HEK293T (cell line): ENCODE results near the gene ARFIP2.

Experiments
- CTCF ChIA-PET: fragments of 350-600 bp; formaldehyde crosslinking; extraction: SDS; loops from one replicate; lab custom pipeline; 2021; ENCODE audit warnings: antibody characterized with exemption, inconsistent platforms; lab: Yijun Ruan, JAX
- POLR2A ChIA-PET: fragments of 350-600 bp; formaldehyde crosslinking; extraction: SDS; loops from one replicate; lab custom pipeline; 2020; ENCODE audit warnings: antibody characterized with exemption, inconsistent platforms; lab: Yijun Ruan, JAX
- DNase-seq: peaks from one replicate; pipeline ENCODE4 v3.0.0; 2012; ENCODE audit warnings: mixed read lengths; ENCODE audit errors: extremely low spot score
- ARNT ChIP-seq: fragments of 450-650 bp; IDR thresholded peaks from 2 replicates; pipeline ENCODE4 v1.6.1; 2017; ENCODE audit warnings: mild to moderate bottlenecking
- BHLHE40 ChIP-seq: fragments of 450-650 bp; IDR thresholded peaks from 2 replicates; pipeline ENCODE4 v1.6.1; 2016; ENCODE audit warnings: mild to moderate bottlenecking, moderate library complexity, borderline replicate concordance
- CTBP1 ChIP-seq: fragments of 450-650 bp; IDR thresholded peaks from 2 replicates; pipeline ENCODE4 v1.6.1; 2016; ENCODE audit warnings: borderline replicate concordance
- ELF4 ChIP-seq: fragments of 450-650 bp; IDR thresholded peaks from 2 replicates; pipeline ENCODE4 v1.6.1; 2017; ENCODE audit warnings: antibody characterized with exemption
- FOXA1 ChIP-seq: fragments of 450-650 bp; IDR thresholded peaks from 2 replicates; pipeline ENCODE4 v1.6.1; 2016; ENCODE audit warnings: mild to moderate bottlenecking
- FOXK2 ChIP-seq: fragments of 450-650 bp; IDR thresholded peaks from 2 replicates; pipeline ENCODE4 v1.6.1; 2016; ENCODE audit warnings: mild to moderate bottlenecking
- FOXM1 ChIP-seq: fragments of 450-650 bp; IDR thresholded peaks from 2 replicates; pipeline ENCODE4 v1.6.1; 2017; ENCODE audit warnings: mild to moderate bottlenecking, borderline replicate concordance
- HDGF ChIP-seq: fragments of 450-650 bp; IDR thresholded peaks from 2 replicates; pipeline ENCODE4 v1.6.1; 2017; ENCODE audit warnings: antibody characterized with exemption, borderline replicate concordance
- L3MBTL2 ChIP-seq: fragments of 450-650 bp; conservative IDR thresholded peaks from 2 replicates; pipeline ENCODE4 v1.6.1; 2016; ENCODE audit warnings: mild to moderate bottlenecking
- LEF1 ChIP-seq: fragments of 450-650 bp; IDR thresholded peaks from 2 replicates; pipeline ENCODE4 v1.6.1; 2017; ENCODE audit warnings: mild to moderate bottlenecking, borderline replicate concordance
- NFRKB ChIP-seq: fragments of 450-650 bp; IDR thresholded peaks from 2 replicates; pipeline ENCODE4 v1.6.1; 2016; ENCODE audit warnings: mild to moderate bottlenecking, moderate library complexity
- SP1 ChIP-seq: fragments of 450-650 bp; IDR thresholded peaks from 2 replicates; pipeline ENCODE4 v1.6.1; 2017
- SUZ12 ChIP-seq: fragments of 450-650 bp; IDR thresholded peaks from 2 replicates; pipeline ENCODE4 v1.6.1; 2016; ENCODE audit warnings: mild to moderate bottlenecking
- TARDBP ChIP-seq: fragments of 450-650 bp; IDR thresholded peaks from 2 replicates; pipeline ENCODE4 v1.6.1; 2016
- ZNF384 ChIP-seq: fragments of 450-650 bp; IDR thresholded peaks from 2 replicates; pipeline ENCODE4 v1.6.1; 2016
- TF ChIP-seq, protein P1 (sequence below): fragments of 450-650 bp; IDR thresholded peaks from 2 replicates; pipeline ENCODE4 v1.6.1; 2016

ARFIP2 gene

DNA sequence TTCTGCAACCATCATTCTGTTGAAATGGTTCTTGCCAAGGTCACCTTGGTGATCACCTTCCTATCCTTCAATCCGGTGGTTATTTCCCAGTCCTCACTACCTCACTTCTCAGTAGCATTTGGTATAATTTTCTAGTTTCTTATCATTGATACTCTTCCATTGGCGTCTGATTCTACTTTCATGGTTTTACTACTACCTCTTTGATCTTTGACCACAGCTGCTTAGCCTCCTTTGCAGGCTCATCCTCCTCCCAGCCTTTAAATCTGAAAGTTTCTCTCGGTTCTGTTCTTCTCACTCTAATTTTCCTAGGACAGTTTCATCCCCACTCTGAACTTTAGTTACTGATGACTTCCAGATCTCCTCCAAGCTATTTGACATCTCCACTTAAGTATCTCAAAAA, 5.1 kb upstream of the ARFIP2 start:
- ChIA-PET CTCF (no interaction called here), POLR2A (no interaction called here)
- DNase-seq: no peak
- no peak for TF ChIP-seq BHLHE40
- TF ChIP-seq FOXA1: no peak
- no peak for TF ChIP-seq CTBP1
- no peak for TF ChIP-seq FOXK2
- TF ChIP-seq, protein P1, sequence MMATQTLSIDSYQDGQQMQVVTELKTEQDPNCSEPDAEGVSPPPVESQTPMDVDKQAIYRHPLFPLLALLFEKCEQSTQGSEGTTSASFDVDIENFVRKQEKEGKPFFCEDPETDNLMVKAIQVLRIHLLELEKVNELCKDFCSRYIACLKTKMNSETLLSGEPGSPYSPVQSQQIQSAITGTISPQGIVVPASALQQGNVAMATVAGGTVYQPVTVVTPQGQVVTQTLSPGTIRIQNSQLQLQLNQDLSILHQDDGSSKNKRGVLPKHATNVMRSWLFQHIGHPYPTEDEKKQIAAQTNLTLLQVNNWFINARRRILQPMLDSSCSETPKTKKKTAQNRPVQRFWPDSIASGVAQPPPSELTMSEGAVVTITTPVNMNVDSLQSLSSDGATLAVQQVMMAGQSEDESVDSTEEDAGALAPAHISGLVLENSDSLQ: no peak
- no peak for TF ChIP-seq ZNF384
- TF ChIP-seq SP1: no peak
- no peak for TF ChIP-seq HDGF
- TF ChIP-seq NFRKB: no peak

DNA sequence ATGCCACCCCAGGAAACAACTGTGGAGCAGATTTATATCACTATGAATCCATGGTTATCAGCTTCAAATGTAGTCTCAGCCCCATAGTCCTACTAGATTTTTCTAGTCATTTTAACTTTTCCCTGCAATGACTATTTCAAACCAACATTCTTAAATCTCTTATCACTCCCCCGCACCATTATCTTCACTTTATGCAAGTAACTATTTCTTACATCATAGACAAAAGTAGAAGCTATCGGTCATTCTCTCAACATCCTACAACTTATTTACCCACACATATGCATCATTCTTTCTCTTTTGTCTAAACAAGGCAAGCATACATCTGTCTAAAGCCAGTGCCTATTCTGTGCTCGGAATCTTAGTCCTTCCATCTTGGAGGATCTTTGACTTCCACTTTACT, 4.5 kb upstream of the ARFIP2 start:
- DNase-seq: no peak
- POLR2A ChIA-PET: no interaction called here
- TF ChIP-seq FOXM1 (no peak), TARDBP (no peak), FOXA1 (no peak), FOXK2 (no peak), LEF1 (no peak), CTBP1 (no peak), L3MBTL2 (no peak), NFRKB (no peak), ARNT (no peak), BHLHE40 (no peak), SUZ12 (no peak), HDGF (no peak), ZNF384 (no peak), SP1 (no peak), ELF4 (no peak)
- TF ChIP-seq, protein P1: no peak
- CTCF ChIA-PET: interaction anchor here (1.9 kb wide), 1 partner anchor 107 kb away, joined by 7 read pairs; no protein-coding TSS in a partner anchor

DNA sequence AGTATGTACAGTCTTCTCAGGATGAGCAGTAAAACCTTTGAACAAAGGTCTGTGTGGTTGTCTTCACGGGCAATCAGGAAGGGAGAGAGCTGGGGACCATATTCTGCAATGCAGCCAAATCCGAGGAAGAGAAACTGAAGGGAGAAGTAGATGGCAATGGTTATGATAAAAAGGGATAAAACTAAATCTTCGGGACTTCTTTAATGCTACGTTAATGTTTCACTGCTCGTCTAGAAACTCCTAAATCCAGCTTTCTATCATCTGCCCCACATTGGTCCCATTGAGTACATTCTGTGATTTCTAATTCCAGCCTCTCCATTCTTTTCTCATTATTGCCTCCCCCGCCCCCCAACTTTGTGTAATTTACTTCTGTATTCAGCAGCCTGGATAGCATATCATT, 1.9 kb upstream of the ARFIP2 start:
- TF ChIP-seq FOXM1 (no peak), CTBP1 (no peak), LEF1 (no peak), BHLHE40 (no peak), FOXA1 (no peak), TARDBP (no peak), L3MBTL2 (no peak), HDGF (no peak), SP1 (no peak)
- no peak for DNase-seq
- ChIA-PET POLR2A (interaction anchor here (2.3 to 2.8 kb wide), 2 partner anchors 7 to 14 kb away, joined by 13 to 22 read pairs; no protein-coding TSS in a partner anchor), CTCF (interaction anchor here (0.9 kb wide), 1 partner anchor 44 kb away, joined by 4 read pairs; no protein-coding TSS in a partner anchor)

DNA sequence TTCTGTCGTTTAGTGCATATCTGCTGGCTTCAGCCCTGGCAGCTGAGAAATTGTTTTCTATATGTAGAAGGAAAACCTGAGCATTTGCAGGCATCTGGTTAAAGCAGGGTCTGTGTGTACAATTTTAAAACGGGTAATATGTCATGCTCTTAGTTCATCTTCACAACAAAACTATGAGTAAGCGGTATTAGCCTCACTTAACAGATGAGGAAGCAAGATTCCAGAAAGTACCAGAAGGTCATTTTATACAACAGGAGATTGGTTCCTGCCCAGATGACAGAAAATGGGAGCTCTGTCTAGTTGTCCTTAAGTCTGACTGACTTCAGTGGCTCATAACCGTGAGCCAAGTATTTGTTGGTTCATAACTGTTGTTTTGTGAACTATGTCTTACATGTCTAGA, 1.3 kb upstream of the ARFIP2 start:
- POLR2A ChIA-PET: interaction anchor here (2.3 to 2.8 kb wide), 2 partner anchors 8 to 14 kb away, joined by 13 to 22 read pairs; no protein-coding TSS in a partner anchor
- CTCF ChIA-PET: interaction anchor here (0.9 kb wide), 1 partner anchor 43 kb away, joined by 4 read pairs; no protein-coding TSS in a partner anchor

DNA sequence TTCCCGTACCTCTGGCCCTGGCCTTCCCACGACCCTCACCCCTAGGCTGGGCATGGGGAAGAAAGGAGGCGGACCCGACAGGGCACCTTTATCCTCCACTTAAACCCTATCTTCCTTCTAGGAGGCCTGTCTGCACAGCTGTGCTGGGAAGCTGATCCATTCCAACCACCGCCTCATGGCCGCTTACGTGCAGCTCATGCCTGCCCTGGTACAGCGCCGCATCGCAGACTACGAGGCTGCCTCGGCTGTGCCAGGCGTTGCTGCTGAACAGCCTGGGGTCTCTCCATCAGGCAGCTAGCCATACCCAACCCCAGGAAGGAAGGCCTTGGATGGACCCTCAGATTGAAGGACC, 769 bp upstream of the ARFIP2 start:
- TF ChIP-seq, protein P1: no peak
- TF ChIP-seq FOXA1 (no peak), ELF4 (no peak), ARNT (no peak), FOXM1 (no peak), SP1 (no peak), NFRKB (no peak), HDGF (no peak), TARDBP (no peak), LEF1 (no peak), L3MBTL2 (no peak), FOXK2 (no peak), SUZ12 (no peak), CTBP1 (no peak), BHLHE40 (no peak), ZNF384 (no peak)
- ChIA-PET POLR2A (interaction anchor here (0.7 to 2.8 kb wide), 12 partner anchors 8 to 201 kb away, joined by 3 to 22 read pairs (median 5); partner anchors contain the start of genes APBB1, MRPL17 and SMPD1), CTCF (no interaction called here)
- DNase-seq: no peak

More for the DNA sequence above, 1.3 kb upstream of the ARFIP2 start:
- DNase-seq: no peak
- TF ChIP-seq NFRKB (no peak), ELF4 (no peak), HDGF (no peak), SP1 (no peak), CTBP1 (no peak), FOXA1 (no peak), LEF1 (no peak), SUZ12 (no peak), FOXK2 (no peak), BHLHE40 (no peak), ARNT (no peak), FOXM1 (no peak), ZNF384 (no peak), L3MBTL2 (no peak), TARDBP (no peak)
- TF ChIP-seq, protein P1: no peak
